Fibroblast of lung (primary cell): ENCODE measurements around the gene SNAP91. TPM values are rescaled to one million over a fixed set of nuclear protein-coding genes. Genes with fewer than 3 reads are reported as not detected.

Experiments
- DNase-seq, 2 donors: peaks; one replicate each; pipeline versions ENCODE4 v3.0.0 to v3.0.0-alpha.2; 2010; ENCODE audit warnings: low read depth in 2 of 2
- H2AFZ ChIP-seq: 2 replicates; pipeline ENCODE4 v1.5.1; 2012; ENCODE audit warnings: low read length, control low read depth, inconsistent platforms
- H3K27ac ChIP-seq: 2 replicates; pipeline ENCODE4 v1.5.1; 2011; ENCODE audit warnings: low read length, control low read depth; ENCODE audit not compliant: insufficient read depth
- H3K27me3 ChIP-seq: 2 replicates; pipeline ENCODE4 v1.5.1; 2011; ENCODE audit warnings: mild to moderate bottlenecking, low read length; ENCODE audit not compliant: control insufficient read depth, insufficient read depth
- H3K36me3 ChIP-seq: 2 replicates; pipeline ENCODE4 v1.5.1; 2011; ENCODE audit warnings: low read length; ENCODE audit not compliant: control insufficient read depth, insufficient read depth
- H3K4me1 ChIP-seq: 2 replicates; pipeline ENCODE4 v1.5.1; 2011; ENCODE audit warnings: low read length; ENCODE audit not compliant: control insufficient read depth, insufficient read depth; ENCODE audit errors: extremely low read depth
- H3K4me2 ChIP-seq: 2 replicates; pipeline ENCODE4 v1.5.1; 2011; ENCODE audit warnings: low read length, control low read depth; ENCODE audit not compliant: insufficient read depth; ENCODE audit errors: extremely low read depth
- H3K4me3 ChIP-seq, 4 experiments: fragments of 200-600 bp in 1 of 4; sonication (generic) in 1 of 4; replicated peaks in 1 of 4; 2 replicates each; pipeline ENCODE4 v1.5.1; 2011 to 2016; ENCODE audit warnings: low read length in 4 of 4, low read depth in 3 of 4, mild to moderate bottlenecking in 3 of 4, control low read depth in 2 of 4, inconsistent platforms in 1 of 4, mixed read lengths in 1 of 4; ENCODE audit not compliant: insufficient read depth in 1 of 4; ENCODE audit errors: control extremely low read depth in 1 of 4
- H3K79me2 ChIP-seq: 2 replicates; pipeline ENCODE4 v1.5.1; 2012; ENCODE audit warnings: mild to moderate bottlenecking, low read length, inconsistent platforms; ENCODE audit not compliant: control insufficient read depth, insufficient read depth
- H3K9ac ChIP-seq: 2 replicates; pipeline ENCODE4 v1.5.1; 2011; ENCODE audit warnings: mild to moderate bottlenecking, low read length, control low read depth; ENCODE audit not compliant: insufficient read depth
- H3K9me3 ChIP-seq: 2 replicates; pipeline ENCODE4 v1.5.1; 2012; ENCODE audit warnings: low read depth, low read length; ENCODE audit not compliant: control insufficient read depth, insufficient read depth
- H4K20me1 ChIP-seq: 2 replicates; pipeline ENCODE4 v1.5.1; 2011; ENCODE audit warnings: low read length; ENCODE audit not compliant: control insufficient read depth, insufficient read depth; ENCODE audit errors: extremely low read depth
- EZH2 ChIP-seq: IDR thresholded peaks from 2 replicates; pipeline ENCODE4 v1.5.1; 2012; ENCODE audit warnings: low read length, control low read depth, mild to moderate bottlenecking; ENCODE audit errors: missing control alignments
- polyA plus RNA-seq, 2 donors: library from polyadenylated mRNA; depleted of rRNA in 1 of 2; stranded (reverse) in 1 of 2; unstranded in 1 of 2; fragments of >200 nt; gene quantifications; 2 replicates each; pipeline ENCODE4 v1.2.1, GENCODE V29; 2011 to 2012; ENCODE audit warnings: missing spikeins in 1 of 2
- total RNA-seq: library from RNA; depleted of rRNA; stranded (reverse); fragments of >200 nt; gene quantifications from 2 replicates; pipeline ENCODE4 v1.2.1, GENCODE V29; 2014
- TF ChIP-seq, protein P1 (sequence below), 2 donors: IDR thresholded peaks in 1 of 2; conservative IDR thresholded peaks in 1 of 2; 1 replicate in 1 of 2; 2 replicates in 1 of 2; pipeline ENCODE4 v1.5.1; 2011 to 2012; ENCODE audit warnings: low read length in 2 of 2, control low read depth in 1 of 2, inconsistent platforms in 1 of 2, low read depth in 1 of 2, mild to moderate bottlenecking in 1 of 2

The SNAP91 gene
- total and polyA plus RNA-seq, 2 donors (not counting 1 experiment from before 2014, with no cell fraction given): 0.02 to 0.17 TPM

- Histone ChIP-seq H3K36me3 (no peaks in the 10 kb centered on the region), H3K79me2 (no peaks in the 10 kb centered on the region), H3K27me3 (no peaks in the 10 kb centered on the region), H3K4me2 (no peak overlapping the region), H4K20me1 (no peaks in the 10 kb centered on the region), H3K27ac (no peak overlapping the region), H3K9me3 (no peaks in the 10 kb centered on the region), H2AFZ (no peak overlapping the region), H3K4me3 (no peak overlapping the region), H3K4me1 (no peaks in the 10 kb centered on the region), H3K9ac (no peak overlapping the region)
- TF ChIP-seq, protein P1, sequence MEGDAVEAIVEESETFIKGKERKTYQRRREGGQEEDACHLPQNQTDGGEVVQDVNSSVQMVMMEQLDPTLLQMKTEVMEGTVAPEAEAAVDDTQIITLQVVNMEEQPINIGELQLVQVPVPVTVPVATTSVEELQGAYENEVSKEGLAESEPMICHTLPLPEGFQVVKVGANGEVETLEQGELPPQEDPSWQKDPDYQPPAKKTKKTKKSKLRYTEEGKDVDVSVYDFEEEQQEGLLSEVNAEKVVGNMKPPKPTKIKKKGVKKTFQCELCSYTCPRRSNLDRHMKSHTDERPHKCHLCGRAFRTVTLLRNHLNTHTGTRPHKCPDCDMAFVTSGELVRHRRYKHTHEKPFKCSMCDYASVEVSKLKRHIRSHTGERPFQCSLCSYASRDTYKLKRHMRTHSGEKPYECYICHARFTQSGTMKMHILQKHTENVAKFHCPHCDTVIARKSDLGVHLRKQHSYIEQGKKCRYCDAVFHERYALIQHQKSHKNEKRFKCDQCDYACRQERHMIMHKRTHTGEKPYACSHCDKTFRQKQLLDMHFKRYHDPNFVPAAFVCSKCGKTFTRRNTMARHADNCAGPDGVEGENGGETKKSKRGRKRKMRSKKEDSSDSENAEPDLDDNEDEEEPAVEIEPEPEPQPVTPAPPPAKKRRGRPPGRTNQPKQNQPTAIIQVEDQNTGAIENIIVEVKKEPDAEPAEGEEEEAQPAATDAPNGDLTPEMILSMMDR (conservative IDR thresholded peaks at IDR 0.05 in 1 of 2, IDR thresholded peaks at IDR 0.05 in 1 of 2; ENCODE audit: low read depth in 1 of 2, low read length in 2 of 2): no peak
- TF ChIP-seq EZH2: no peak
- DNase-seq: no peak
These were observed 198.1 kb downstream of the SNAP91 start for GRCh38 chr6:83510791-83511190.

DNA sequence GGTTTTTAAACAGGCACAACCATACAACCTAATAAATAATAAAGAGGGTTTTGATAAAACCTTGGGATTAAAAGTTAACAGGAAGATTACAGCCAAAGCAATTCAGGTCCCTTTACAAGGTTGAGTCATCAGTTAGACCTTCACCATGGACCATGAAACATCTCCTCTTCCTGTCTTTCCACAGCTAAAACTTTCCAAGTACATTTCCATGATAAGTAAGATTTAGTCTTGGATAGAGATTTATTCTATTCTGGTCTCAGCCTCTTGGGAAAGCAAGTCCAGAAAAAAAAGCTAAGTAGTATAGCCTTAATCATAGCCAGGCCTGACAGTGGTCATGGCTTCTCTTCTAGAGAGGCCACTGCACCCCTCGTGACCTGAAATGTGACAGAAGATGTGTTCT is 199.5 kb downstream of the SNAP91 start:
- Histone ChIP-seq H3K27me3 (no peaks in the 10 kb centered on the region), H3K79me2 (no peaks in the 10 kb centered on the region), H3K9me3 (no peaks in the 10 kb centered on the region), H3K36me3 (no peaks in the 10 kb centered on the region), H3K4me2 (no peak overlapping the region), H4K20me1 (no peaks in the 10 kb centered on the region), H3K27ac (no peak overlapping the region), H3K4me3 (no peak overlapping the region), H2AFZ (no peak overlapping the region), H3K4me1 (no peaks in the 10 kb centered on the region), H3K9ac (no peak overlapping the region)
- DNase-seq: peak in 1 of 2 donors; percentile 25
- no peak for TF ChIP-seq EZH2
- TF ChIP-seq, protein P1 (conservative IDR thresholded peaks at IDR 0.05 in 1 of 2, IDR thresholded peaks at IDR 0.05 in 1 of 2; ENCODE audit: low read depth in 1 of 2, low read length in 2 of 2): no peak

DNA sequence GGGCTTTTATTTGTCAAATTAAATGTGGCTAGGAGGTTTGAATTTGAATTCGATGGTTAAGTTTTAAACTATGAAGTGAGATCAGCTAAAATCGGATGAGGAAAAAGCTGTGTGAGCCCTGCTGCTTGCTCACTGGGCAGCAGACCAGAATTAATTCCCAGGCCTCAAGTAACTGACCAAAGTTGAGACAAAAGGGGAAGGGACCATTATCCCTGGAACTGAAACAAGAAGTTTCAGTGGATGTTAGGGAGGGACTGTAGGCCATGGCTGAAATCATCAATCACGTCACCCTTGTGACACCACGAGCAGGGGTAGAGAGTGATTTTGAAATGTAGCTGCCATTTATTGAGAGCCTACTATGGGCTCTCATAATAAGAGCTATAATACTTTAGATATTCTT is 203.5 kb downstream of the SNAP91 start:
- Histone ChIP-seq H3K4me3 (no peak overlapping the region), H3K27ac (no peak overlapping the region), H3K4me2 (no peak overlapping the region), H3K36me3 (no peaks in the 10 kb centered on the region), H3K9me3 (no peaks in the 10 kb centered on the region), H4K20me1 (no peaks in the 10 kb centered on the region), H3K4me1 (no peaks in the 10 kb centered on the region), H3K27me3 (no peaks in the 10 kb centered on the region), H3K9ac (no peak overlapping the region), H2AFZ (no peak overlapping the region), H3K79me2 (no peaks in the 10 kb centered on the region)
- peak; percentile 10 for DNase-seq
- TF ChIP-seq EZH2: no peak
- TF ChIP-seq, protein P1 (conservative IDR thresholded peaks at IDR 0.05 in 1 of 2, IDR thresholded peaks at IDR 0.05 in 1 of 2; ENCODE audit: low read depth in 1 of 2, low read length in 2 of 2): no peak

Other genes starting within 250 kb of the SNAP91 start
- 5.1 and 6.8 TPM in 2 replicates for gene PRSS35, start 196.6 kb downstream of the SNAP91 start, total RNA-seq
- 4.1 and 7.4 TPM in 2 replicates for gene PRSS35, start 196.6 kb downstream of the SNAP91 start, polyA plus RNA-seq
- gene RIPPLY2, start 144.3 kb upstream of the SNAP91 start, total RNA-seq: 0.51 TPM in 1 of 2 replicates, not detected in the other
- not detected in 2 replicates for gene RIPPLY2, start 144.3 kb upstream of the SNAP91 start, polyA plus RNA-seq
- gene CYB5R4, start 150.6 kb upstream of the SNAP91 start, total RNA-seq: 2.3 and 4.3 TPM in 2 replicates
- gene CYB5R4, start 150.6 kb upstream of the SNAP91 start, polyA plus RNA-seq: 9.9 and 10.6 TPM in 2 replicates